Heart left ventricle (tissue), 16 donors: ENCODE results near the gene ANXA3. TPM values are rescaled to one million over a fixed set of nuclear protein-coding genes. Genes with fewer than 3 reads are reported as not detected.

Experiments
- ATAC-seq, 4 donors: fragments of 200-7000 bp; cut with Tn5 transposase; one replicate each; pipeline ENCODE4 v1.9.1; 2020 to 2022; ENCODE audit warnings: moderate library complexity in 4 of 4, mild to moderate bottlenecking in 3 of 4, moderate number of reproducible peaks in 1 of 4
- DNase-seq, 5 donors: peaks; one replicate each; pipeline ENCODE4 v3.0.0-alpha.2; 2020
- H3K27ac ChIP-seq, 12 donors: fragments of 200-600 bp; sonication (generic) in 4 of 12; one replicate each; pipeline versions ENCODE4 v1.5.0 to v1.8.0; 2016 to 2022; ENCODE audit warnings: mild to moderate bottlenecking in 2 of 12
- H3K27me3 ChIP-seq, 9 donors: fragments of 200-600 bp; sonication (generic) in 2 of 9; one replicate each; pipeline versions ENCODE4 v1.5.1 to v1.8.0; 2016 to 2022; ENCODE audit warnings: mild to moderate bottlenecking in 3 of 9
- H3K36me3 ChIP-seq, 9 donors: fragments of 200-600 bp; sonication (generic) in 2 of 9; one replicate each; pipeline versions ENCODE4 v1.5.0 to v1.8.0; 2018 to 2022; ENCODE audit warnings: mild to moderate bottlenecking in 2 of 9
- H3K4me1 ChIP-seq, 12 donors: fragments of 200-600 bp; sonication (generic) in 4 of 12; one replicate each; pipeline versions ENCODE4 v1.5.0 to v1.8.0; 2016 to 2022; ENCODE audit warnings: mild to moderate bottlenecking in 3 of 12
- H3K4me3 ChIP-seq, 12 donors: fragments of 200-600 bp; sonication (generic) in 4 of 12; one replicate each; pipeline versions ENCODE4 v1.5.0 to v1.8.0; 2017 to 2022; ENCODE audit warnings: mild to moderate bottlenecking in 9 of 12, moderate library complexity in 4 of 12
- H3K9me3 ChIP-seq, 12 donors: fragments of 200-600 bp; sonication (generic) in 4 of 12; one replicate each; pipeline versions ENCODE4 v1.5.0 to v1.8.0; 2016 to 2022; ENCODE audit warnings: mild to moderate bottlenecking in 1 of 12
- POLR2A ChIP-seq, 2 donors: fragments of 450-650 bp; IDR thresholded peaks; one replicate each; pipeline ENCODE4 v1.6.1; 2017; ENCODE audit warnings: antibody characterized with exemption in 2 of 2, mild to moderate bottlenecking in 2 of 2, moderate library complexity in 2 of 2
- WGBS, 4 donors: extraction: QIAGEN DNeasy Blood & Tissue Kit in 2 of 4; methylation state at CpG; one replicate each; pipeline versions ENCODE4 v1.1.5 to v1.1.7; 2013 to 2018; 5-methylcytosine and 5-hydroxymethylcytosine counted together
- intact Hi-C, 10 donors: fragments of 100-400 bp; cut with DNase I; formaldehyde crosslinking; loops; one replicate each; pipeline versions ENCODE4 v1.11.1 to v1.14.2; 2022
- polyA plus RNA-seq, 2 donors: library from polyadenylated mRNA; stranded (reverse); fragments of 200-250 nt; gene quantifications; one replicate each; pipeline ENCODE4 v1.2.3, GENCODE V29; 2013
- total RNA-seq, 9 donors: library from RNA; depleted of rRNA in 2 of 9; stranded (reverse); fragments of >200 nt in 2 of 9; fragmentation: NEBNext Ultra II Directional in 3 of 9; extraction: Animal tissue kit (Norgen Biotek cat#: 25700) in 3 of 9; gene quantifications; one replicate each; pipeline versions ENCODE4 v1.1.0 to v1.2.4, GENCODE V29; 2016 to 2023
- TF ChIP-seq, protein P1 (sequence below), 12 donors: fragments of 200-600 bp; sonication (generic) in 4 of 12; IDR thresholded peaks; one replicate each; pipeline versions ENCODE4 v1.5.0 to v1.8.0; 2018 to 2022; ENCODE audit warnings: antibody characterized with exemption in 12 of 12, mild to moderate bottlenecking in 5 of 12
- donor health status: ischemic (EF 13 %, LVEDD 7.1; RV severe dilation, severe dysfunction).
- donor health status: healthy with polysubstance abuse.
- donor health status: DM: no; HTN: yes; CAD: no.
- donor health status: DM: no; HTN: no; CAD: no.
- donor health status: ischemic (EF 25% LVEDD 6.9; RV normal size, moderate dysfunction).
- donor health status: ischemic (EF 25% LVEDD 5.7; RV mildly dilated, moderate dysfunction).
- donor health status: healthy.
- donor health status: DM: yes; HTN: yes; CAD: no.
- donor health status: ischemic (EF 35%, LVEDD 5.7; RV mildly dilated, moderate dysfunction).
- donor health status: nonischemic (EF 11% LVEDD 7.7; RV severe dilation, severe dysfunction).
- donor health status: DM: yes; HTN: yes; CAD: no.
- donor health status: PGD.
- donor health status: ischemic (EF 29% LVEDD 5.4; RV normal size, mild dysfunction).
- donor health status: nonischemic (EF 23%, LVEDD 6.1; RV moderate dilation, normal function).

Gene ANXA3
- total and polyA plus RNA-seq, 11 donors, result 12.9 to 119 (median 28.7) TPM

DNA sequence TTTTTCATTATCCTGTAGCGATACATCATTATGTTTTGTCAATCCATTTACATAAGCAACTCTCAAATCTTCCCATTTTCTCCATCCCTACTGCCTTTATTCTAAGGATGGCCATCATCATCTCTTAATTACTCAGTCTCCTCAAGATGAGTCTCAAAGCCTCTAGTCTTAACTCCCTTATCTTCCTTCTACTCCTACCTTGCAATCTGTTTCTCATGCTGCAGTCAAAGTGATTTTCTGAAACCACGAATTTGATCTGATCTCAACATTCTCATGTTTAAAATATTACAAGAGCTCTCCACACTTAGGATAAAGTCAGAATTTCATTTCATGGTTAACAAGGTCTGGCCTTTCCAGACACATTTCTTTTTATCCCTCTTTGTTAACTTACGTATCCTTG is 51.8 kb downstream of the ANXA3 start:
- 89 to 95% (median 93%) methylated on average over 3 of the region's 3 CpGs for WGBS, 4 donors
- intact Hi-C loops, result no loop called here
- Histone ChIP-seq H3K4me1 (peaks cover 0 to 26% (median 11%) of the 10 kb centered on the region in 12 donors), H3K27me3 (no peaks in the 10 kb centered on the region), H3K9me3 (no peaks in the 10 kb centered on the region), H3K4me3 (no peak overlapping the region), H3K27ac (no peak overlapping the region), H3K36me3 (peaks cover 0 to 59% (median 3%) of the 10 kb centered on the region in 9 donors)
- TF ChIP-seq, protein P1, sequence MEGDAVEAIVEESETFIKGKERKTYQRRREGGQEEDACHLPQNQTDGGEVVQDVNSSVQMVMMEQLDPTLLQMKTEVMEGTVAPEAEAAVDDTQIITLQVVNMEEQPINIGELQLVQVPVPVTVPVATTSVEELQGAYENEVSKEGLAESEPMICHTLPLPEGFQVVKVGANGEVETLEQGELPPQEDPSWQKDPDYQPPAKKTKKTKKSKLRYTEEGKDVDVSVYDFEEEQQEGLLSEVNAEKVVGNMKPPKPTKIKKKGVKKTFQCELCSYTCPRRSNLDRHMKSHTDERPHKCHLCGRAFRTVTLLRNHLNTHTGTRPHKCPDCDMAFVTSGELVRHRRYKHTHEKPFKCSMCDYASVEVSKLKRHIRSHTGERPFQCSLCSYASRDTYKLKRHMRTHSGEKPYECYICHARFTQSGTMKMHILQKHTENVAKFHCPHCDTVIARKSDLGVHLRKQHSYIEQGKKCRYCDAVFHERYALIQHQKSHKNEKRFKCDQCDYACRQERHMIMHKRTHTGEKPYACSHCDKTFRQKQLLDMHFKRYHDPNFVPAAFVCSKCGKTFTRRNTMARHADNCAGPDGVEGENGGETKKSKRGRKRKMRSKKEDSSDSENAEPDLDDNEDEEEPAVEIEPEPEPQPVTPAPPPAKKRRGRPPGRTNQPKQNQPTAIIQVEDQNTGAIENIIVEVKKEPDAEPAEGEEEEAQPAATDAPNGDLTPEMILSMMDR (IDR thresholded peaks at IDR 0.05), result no peak
- no peak for TF ChIP-seq POLR2A (IDR thresholded peaks at IDR 0.05)
- no peak for ATAC-seq
- DNase-seq, result no peak

- Histone ChIP-seq H3K4me1 (peaks cover 0 to 26% (median 6%) of the 10 kb centered on the region in 12 donors), H3K9me3 (no peaks in the 10 kb centered on the region), H3K27me3 (no peaks in the 10 kb centered on the region), H3K4me3 (no peak overlapping the region), H3K36me3 (peaks cover 0 to 58% (median 3%) of the 10 kb centered on the region in 9 donors), H3K27ac (no peak overlapping the region)
- TF ChIP-seq, protein P1 (IDR thresholded peaks at IDR 0.05), result no peak
- no peak for TF ChIP-seq POLR2A (IDR thresholded peaks at IDR 0.05)
- WGBS, 4 donors, result 94 to 96% (median 95%) methylated on average over 2 of the region's 2 CpGs
- ATAC-seq (no peak), DNase-seq (no peak)
- intact Hi-C loops, result no loop called here
Measured at GRCh38 chr4:78604988-78605387, 53.4 kb downstream of the ANXA3 start.

DNA sequence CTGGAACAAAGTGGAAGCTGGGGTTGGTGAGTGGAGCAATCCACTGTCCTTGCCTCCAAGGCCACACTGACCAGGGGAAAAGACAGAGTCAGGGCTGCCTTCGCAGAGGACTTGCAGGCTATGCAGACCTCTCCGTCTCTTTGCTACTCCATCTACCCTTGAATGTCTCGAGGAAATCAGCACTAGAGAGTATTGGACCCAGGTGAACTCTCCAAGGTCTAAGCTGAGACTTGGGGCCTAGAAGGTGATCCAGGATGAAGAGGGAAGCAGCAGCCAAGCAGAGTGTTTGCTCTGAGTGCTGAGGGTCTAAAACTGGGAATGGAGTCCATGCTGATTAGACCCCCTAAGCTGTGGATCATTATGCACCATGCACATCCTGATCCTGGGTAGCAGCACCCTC is 54.5 kb downstream of the ANXA3 start:
- TF ChIP-seq POLR2A (IDR thresholded peaks at IDR 0.05), result no peak
- TF ChIP-seq, protein P1 (IDR thresholded peaks at IDR 0.05), result no peak
- Histone ChIP-seq H3K4me1 (peaks cover 0 to 17% (median 3%) of the 10 kb centered on the region in 12 donors), H3K9me3 (no peaks in the 10 kb centered on the region), H3K27ac (no peak overlapping the region), H3K36me3 (peaks cover 0 to 63% (median 3%) of the 10 kb centered on the region in 9 donors), H3K4me3 (no peak overlapping the region), H3K27me3 (no peaks in the 10 kb centered on the region)
- DNase-seq (no peak), ATAC-seq (no peak)
- intact Hi-C loops, result no loop called here
- 97 to 100% (median 100%) methylated on average over 3 of the region's 3 CpGs for WGBS, 4 donors

DNA sequence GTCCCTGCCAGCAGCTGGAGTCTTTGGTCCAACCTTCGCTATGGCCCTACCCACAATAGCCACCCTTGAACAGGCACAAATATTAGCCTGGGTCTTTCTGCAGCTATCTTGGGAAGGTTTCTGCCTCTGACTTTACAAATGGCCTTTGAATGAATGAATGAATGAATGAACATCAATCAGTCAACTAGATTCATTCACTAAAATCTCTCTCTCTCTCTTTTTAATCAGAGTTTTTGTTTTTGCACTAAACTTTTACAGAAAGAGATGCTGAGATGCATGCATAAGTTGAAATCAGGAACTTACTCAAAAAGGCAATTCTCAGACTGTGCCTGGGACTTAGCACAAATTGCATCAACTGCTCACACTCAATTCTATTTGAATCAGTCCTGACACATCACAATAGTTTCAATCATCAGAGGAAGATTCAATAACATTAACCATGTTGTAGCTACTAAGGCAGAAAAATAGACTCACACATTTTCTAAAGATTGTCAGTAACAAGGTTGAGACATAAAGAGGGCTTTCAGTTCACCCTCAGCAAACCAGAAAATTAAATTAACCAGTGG is 55.0 kb downstream of the ANXA3 start:
- intact Hi-C loops, result no loop called here
- WGBS, 4 donors, result 55 to 94% (median 87%) methylated on average over 1 of the region's 1 CpG
- Histone ChIP-seq H3K9me3 (no peaks in the 10 kb centered on the region), H3K4me3 (no peak overlapping the region), H3K27me3 (no peaks in the 10 kb centered on the region), H3K27ac (no peak overlapping the region), H3K36me3 (peaks cover 0 to 61% (median 3%) of the 10 kb centered on the region in 9 donors), H3K4me1 (peaks cover 0 to 16% (median 4%) of the 10 kb centered on the region in 12 donors)
- no peak for ATAC-seq
- no peak for DNase-seq
- TF ChIP-seq, protein P1 (IDR thresholded peaks at IDR 0.05), result no peak
- TF ChIP-seq POLR2A (IDR thresholded peaks at IDR 0.05), result no peak
